HG03196 (cell line): ENCODE measurements around the gene SMIM30.
"Not testable (repeated sequence)": the region's sequence is repeated elsewhere in the genome, so short reads cannot be mapped to it uniquely, and the experiment has no call there.

Source experiments
- ATAC-seq: cut with Tn5 transposase; IDR thresholded peaks from one replicate; pipeline ENCODE4 v1.9.1; 2021; ENCODE audit not compliant: unreplicated experiment

The SMIM30 gene

DNA sequence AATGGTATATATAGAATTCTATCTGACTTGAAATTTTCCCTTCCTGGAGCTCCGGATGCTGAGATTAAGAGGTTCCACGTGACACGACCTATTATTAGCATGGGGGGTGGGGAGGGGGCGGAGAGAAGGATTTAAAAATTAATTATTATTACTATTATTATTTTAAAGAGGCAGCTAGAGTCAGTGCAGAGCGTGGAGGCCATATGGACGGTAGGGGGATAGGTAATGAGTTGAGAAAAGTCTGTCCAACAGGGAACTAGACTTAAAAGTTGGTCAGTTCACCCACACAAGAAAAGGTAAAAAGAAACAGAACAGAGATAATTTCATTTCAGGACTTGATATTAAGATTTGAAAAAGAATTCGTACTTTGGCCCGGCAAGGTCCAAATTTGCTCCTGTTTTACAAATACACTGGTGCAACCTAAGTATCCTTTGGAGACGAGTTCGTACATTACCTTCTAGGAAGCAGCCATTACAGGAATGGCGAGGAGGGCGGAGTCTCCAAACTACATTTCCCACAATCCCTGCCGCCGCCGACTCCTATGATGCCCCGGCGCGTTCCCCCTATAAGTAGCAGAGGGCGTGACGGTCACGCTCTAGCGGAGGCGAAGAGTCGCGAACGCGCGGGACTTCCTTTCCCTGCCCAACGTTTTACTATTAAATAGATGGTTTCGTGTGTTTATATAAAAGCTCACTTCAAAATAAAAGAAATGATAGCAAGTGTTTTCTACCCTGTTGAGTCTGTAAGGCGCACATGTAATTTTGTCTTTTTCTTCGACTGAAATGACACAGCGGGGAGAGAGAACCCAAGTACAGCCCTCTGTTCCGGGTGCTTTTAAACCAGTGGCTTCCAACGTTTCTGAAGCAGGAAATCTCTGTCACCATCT lies at the start of gene SMIM30:
SMIM30 (minus strand) TSS at position 481 of the 886 bp plus-strand sequence. CDS start 976 bp downstream, outside the sequence.
- ATAC-seq, result peak; percentile 100

DNA sequence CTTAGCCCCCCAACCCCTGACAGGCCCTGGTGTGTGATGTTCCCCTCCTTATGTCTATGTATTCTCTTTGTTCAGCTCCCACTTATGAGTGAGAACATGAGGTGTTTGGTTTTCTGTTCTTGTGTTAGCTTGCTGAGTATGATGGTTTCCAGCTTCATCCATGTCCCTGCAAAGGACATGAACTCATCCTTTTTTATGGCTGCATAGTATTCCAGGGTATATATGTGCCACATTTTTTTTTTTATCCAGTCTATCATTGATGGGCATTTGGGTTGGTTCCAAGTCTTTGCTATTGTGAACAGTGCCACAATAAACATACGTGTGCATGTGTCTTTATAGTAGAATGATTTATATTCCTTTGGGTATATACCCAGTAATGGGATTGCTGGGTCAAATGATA lies 47.8 kb upstream of the SMIM30 start:
- ATAC-seq, result not testable (repeated sequence)

DNA sequence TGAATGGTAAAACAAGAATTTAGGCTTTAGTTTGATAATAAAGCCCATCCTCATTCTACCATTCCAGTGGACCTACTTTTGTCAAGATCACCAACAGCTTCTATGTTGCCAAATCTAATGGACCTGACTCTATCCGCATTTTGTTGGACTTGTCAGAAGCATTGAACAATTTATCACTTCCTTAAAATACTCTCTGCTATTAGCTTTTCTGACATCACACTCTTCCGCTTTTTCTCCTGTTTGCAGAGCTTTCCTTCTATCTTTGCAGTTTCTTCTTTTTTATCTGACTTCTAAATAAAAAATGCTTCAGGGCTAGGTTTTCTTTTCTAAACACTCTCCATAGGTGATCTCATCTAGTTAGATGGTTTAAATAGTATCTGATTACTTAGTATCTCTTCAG lies 42.7 kb upstream of the SMIM30 start:
- ATAC-seq, result no peak

- ATAC-seq, result peak; percentile 66
Measured at GRCh38 chr7:113159746-113160339, 41.5 kb upstream of the SMIM30 start.

DNA sequence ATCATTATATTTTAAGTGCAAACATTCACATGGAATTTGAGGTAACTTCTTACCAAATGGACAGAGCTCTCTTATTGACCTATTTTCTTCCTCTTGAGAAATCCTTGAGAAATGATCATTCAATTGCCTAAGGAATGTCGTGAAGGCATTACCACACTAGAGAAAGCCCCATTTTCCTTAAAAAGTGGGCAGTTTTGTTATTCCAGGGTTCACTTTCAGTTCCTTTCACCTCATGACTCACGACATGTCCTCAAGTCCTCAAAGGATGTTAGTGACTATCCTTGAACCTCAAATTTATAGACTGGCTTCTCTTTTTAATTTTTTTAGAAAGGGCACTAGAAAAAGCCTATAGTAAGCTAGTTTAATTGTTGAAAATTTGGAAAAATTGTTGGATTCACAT lies 40.4 kb upstream of the SMIM30 start:
- no peak for ATAC-seq

- ATAC-seq, result no peak
Measured at GRCh38 chr7:113154117-113154516, 35.8 kb upstream of the SMIM30 start.

- no peak for ATAC-seq
Measured at GRCh38 chr7:113144817-113145216, 26.5 kb upstream of the SMIM30 start.

GRCh38 chr7:113143486-113144257 lies 25.3 kb upstream of the SMIM30 start:
- ATAC-seq, result peak; percentile 61

DNA sequence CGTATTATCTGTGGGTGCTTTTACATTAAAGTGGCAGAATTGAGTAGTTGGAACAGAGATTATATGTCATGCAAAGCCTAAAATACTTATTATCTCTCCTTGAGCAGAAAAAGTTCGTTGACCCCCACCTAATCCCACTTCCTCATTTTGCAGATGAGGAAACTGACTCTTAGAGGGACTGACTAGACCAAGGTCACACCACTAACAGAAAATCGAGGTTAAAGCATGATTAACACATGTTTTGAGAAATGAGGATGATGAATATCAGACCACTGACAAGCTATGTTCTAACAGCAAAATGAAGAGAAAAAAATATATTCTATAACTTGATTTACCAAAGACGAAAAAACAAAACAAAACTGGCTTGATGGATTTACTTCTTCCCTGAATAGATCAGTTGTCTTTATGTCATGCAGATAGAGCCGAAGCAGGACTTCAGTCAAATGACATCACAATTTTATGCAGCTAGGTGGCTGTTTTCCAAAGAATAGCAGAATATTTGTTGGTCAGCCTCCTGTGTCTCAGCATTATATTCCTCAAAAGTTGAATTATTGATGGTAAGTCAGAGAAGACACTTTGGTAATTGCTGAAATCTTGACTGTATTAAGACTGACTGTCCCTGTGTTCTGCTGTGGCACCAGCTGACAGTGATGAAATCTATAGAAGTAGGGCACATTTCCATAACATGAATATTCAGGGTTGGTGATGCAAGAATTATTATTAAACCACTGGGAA lies 24.2 kb upstream of the SMIM30 start:
- ATAC-seq, result no peak

- ATAC-seq, result no peak
Measured at GRCh38 chr7:113141803-113142202, 23.4 kb upstream of the SMIM30 start.

- no peak for ATAC-seq
Measured at GRCh38 chr7:113140956-113141355, 22.6 kb upstream of the SMIM30 start.

- ATAC-seq, result no peak
Measured at GRCh38 chr7:113137241-113137640, 18.9 kb upstream of the SMIM30 start.

GRCh38 chr7:113134025-113134424 lies 15.7 kb upstream of the SMIM30 start:
- no peak for ATAC-seq

- no peak for ATAC-seq
Measured at GRCh38 chr7:113131367-113131766, 13.0 kb upstream of the SMIM30 start.

DNA sequence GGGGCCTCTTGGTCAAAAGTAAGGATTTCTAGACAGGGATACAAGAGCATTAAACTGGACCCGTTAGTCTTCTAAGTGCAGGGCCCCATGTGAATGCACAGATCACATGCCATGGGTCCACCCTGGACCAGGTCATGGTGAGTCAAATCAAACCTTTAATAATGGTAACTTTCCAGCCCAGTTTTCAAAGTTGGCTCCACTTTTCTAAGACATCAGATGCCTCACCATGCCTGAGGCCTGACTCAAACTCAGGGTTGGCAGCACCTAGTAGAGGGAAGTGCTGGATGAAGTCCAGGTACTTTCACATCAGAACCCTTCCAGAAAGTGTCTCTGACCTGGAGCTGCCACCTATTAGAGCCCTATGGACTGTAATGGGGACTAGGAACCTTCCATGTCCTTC lies 9.7 kb upstream of the SMIM30 start:
- ATAC-seq, result no peak

- no peak for ATAC-seq
Measured at GRCh38 chr7:113125728-113126127, 7.4 kb upstream of the SMIM30 start.

- ATAC-seq, result no peak
Measured at GRCh38 chr7:113122744-113123143, 4.4 kb upstream of the SMIM30 start.

DNA sequence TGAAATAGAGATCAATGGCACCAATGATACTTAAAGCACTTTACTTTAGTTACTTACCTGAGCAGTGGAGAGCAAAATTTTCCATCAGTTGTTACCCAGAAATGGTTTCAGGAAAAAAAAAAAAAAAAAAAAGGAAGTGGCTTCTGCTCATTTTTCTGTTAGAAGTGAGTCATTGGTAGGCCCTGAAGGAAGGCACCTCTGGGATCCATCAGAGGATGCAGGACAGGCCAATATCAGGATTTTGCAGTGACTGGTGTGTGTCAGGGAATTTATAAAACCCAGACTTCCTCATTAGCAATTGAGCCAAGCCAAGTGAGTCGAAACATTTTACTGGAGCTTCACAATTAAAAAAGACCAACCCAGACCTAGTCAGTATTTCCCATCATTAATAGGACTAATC lies 2.3 kb upstream of the SMIM30 start:
- no peak for ATAC-seq

DNA sequence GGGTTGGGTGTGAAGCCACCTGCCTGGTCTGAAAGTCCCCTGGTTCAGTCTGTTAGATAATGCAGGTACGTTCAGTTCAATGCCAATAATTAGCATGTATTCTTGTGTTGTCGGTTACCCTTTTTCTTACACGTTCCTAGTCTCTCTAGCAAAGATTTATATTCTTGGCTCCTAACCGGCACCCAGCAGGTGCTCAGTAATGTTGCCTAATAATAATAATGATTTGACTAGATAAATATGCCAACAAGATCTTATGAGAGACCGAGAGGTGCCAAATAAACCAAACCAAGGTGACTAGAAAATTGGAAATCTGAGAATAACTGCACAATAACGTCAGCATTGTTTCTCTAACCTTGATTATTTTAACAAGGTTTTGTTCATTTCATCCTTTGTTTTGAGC lies 1.1 kb upstream of the SMIM30 start:
- ATAC-seq, result no peak

DNA sequence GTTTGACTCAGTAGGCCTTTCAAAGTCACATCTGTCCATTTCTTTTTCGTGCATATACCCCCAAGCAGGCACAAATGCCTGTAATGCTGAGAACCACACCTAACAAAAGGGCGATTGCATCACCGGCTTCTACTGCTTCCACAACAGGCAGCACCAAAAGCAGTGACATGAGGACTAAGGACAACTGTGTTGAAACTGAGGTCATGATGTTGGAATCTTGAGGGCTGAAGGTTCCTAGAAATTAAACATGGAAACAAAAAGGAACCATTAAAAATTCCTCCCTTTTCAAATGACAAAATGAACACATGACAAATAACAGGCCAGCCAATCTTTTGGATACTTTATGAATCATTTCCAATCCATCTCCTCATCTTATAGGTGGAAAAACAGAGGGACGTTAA lies 980 bp downstream of the SMIM30 start:
- not testable (repeated sequence) for ATAC-seq

- no peak for ATAC-seq
Measured at GRCh38 chr7:113113912-113114311, 4.4 kb downstream of the SMIM30 start.
